ENCODE measurements around the gene P2RY14.

- TF ChIP-seq EZH2 (IDR thresholded peaks at IDR 0.05; ENCODE audit: insufficient read depth, poor library complexity, severe bottlenecking) (no peak), EZH2phosphoT487 (IDR thresholded peaks at IDR 0.05; ENCODE audit: insufficient read depth, low read depth) (no peak)
Observed at GRCh38 chr3:151276038-151276686, 2.2 kb downstream of the P2RY14 start.
